C4-2B (cell line): ENCODE measurements around the gene ADAP1.
"Not testable (repeated sequence)": the region's sequence is repeated elsewhere in the genome, so short reads cannot be mapped to it uniquely, and the experiment has no call there.

Experiments used
- H3K27ac ChIP-seq: fragments of 450-650 bp; 2 replicates; pipeline ENCODE4 v1.5.1; 2017
- ZFX ChIP-seq: fragments of 450-650 bp; IDR thresholded peaks from 2 replicates; pipeline ENCODE4 v1.6.1; 2017
- TF ChIP-seq, protein P1 (sequence below): fragments of 450-650 bp; conservative IDR thresholded peaks from 2 replicates; pipeline ENCODE4 v1.5.1; 2017; ENCODE audit warnings: mild to moderate bottlenecking

The ADAP1 gene

DNA sequence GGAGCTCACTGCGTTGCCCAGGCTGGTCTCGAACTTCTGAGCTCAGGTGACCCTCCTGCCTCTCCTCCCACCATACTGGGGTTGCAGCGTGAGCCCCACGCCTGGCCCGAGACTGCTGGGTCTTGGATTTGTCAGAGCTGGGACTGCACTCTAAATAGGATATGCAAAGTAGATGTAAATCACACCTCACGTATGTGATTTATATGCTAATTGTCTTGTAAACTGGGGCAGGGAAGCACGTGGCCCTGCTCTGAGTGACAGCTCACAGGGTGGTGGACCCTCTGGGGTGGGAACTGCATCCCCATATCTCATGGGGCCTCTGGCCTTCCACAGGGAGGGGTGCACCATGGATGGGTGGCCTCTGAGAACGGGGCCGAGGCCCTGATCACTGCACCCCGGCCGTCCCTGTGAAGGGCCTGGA is 44.0 kb downstream of the ADAP1 start:
- H3K27ac ChIP-seq = no peak overlapping the region
- TF ChIP-seq, protein P1, sequence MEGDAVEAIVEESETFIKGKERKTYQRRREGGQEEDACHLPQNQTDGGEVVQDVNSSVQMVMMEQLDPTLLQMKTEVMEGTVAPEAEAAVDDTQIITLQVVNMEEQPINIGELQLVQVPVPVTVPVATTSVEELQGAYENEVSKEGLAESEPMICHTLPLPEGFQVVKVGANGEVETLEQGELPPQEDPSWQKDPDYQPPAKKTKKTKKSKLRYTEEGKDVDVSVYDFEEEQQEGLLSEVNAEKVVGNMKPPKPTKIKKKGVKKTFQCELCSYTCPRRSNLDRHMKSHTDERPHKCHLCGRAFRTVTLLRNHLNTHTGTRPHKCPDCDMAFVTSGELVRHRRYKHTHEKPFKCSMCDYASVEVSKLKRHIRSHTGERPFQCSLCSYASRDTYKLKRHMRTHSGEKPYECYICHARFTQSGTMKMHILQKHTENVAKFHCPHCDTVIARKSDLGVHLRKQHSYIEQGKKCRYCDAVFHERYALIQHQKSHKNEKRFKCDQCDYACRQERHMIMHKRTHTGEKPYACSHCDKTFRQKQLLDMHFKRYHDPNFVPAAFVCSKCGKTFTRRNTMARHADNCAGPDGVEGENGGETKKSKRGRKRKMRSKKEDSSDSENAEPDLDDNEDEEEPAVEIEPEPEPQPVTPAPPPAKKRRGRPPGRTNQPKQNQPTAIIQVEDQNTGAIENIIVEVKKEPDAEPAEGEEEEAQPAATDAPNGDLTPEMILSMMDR = no peak
- no peak for TF ChIP-seq ZFX

DNA sequence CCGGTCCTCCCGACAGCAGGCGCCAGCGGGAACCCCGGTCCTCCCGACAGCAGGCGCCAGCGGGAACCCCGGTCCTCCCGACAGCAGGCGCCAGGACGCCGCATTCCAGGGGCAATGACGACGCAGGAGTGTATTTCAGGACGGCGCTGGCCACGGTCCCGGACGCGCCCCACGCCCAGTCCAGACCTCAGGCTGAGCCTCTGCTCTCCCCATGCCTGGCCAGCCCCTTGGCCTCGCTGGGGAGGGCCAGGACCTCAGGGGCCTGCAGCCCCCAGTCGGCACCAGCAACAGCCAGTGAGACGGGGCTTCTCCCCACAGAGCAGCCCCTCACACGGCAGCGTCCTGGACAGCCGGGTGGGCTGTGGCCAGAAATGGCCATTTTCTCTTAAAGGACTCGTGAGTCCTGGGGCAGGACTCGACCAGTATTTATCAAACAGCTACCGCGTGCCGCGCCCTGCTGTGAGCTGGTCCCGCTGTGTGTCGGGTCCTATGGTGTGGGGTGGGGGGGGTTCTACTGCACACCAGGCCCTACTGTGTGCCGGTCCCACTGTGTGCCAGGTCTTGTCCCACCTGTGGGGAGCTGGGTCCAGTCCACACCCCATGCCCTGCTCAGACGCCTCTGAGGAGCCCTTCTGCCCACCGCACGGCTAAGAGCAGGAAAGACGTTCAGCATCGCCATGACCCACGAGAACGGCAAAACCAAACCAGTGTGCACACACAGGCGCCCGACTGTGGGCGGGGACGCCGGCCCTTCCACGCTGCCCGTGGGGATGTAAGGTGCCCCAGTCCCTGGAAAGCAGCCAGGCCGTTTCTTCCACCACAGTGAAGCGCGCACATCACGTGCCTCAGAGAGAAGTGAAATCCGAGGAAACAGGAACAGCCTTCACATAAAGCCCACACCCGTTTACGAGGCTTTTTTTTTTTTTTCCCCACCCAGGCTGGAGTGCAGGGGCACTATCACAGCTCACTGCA is 44.8 kb downstream of the ADAP1 start:
- TF ChIP-seq, protein P1 = peak; percentile 39; the same call in 1 of the 2 replicates
- TF ChIP-seq ZFX = no peak
- no peak overlapping the region for H3K27ac ChIP-seq

DNA sequence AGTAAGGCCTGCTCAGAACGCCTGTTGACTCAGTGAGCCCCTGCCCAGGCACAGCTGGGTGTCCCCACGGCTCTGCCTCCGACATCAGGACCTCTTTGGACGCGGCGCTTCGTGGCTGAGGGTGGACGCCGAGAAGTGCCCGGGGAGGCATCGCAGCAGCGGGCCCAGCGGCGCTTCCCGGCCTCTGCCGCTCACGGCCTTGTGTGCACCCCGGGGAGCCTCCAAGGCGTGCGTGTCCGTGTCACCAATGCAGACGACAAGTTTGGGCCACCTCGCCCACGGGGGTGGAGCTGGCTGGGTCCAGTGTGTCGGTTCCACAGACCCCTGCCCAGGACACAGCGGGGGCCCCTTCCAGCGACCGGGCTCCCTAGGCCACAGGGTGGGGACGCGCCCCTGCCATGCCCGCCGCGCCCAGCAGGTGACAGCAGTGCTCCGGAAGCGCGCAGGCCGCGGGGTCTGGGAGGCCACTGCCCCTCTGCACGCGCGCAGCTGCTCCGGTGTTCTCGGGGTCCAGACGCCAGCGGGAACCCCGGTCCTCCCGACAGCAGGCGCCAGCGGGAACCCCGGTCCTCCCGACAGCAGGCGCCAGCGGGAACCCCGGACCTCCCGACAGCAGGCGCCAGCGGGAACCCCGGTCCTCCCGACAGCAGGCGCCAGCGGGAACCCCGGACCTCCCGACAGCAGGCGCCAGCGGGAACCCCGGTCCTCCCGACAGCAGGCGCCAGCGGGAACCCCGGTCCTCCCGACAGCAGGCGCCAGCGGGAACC is 45.7 kb downstream of the ADAP1 start:
- TF ChIP-seq, protein P1 = peak; percentile 87
- H3K27ac ChIP-seq = not testable (repeated sequence)

DNA sequence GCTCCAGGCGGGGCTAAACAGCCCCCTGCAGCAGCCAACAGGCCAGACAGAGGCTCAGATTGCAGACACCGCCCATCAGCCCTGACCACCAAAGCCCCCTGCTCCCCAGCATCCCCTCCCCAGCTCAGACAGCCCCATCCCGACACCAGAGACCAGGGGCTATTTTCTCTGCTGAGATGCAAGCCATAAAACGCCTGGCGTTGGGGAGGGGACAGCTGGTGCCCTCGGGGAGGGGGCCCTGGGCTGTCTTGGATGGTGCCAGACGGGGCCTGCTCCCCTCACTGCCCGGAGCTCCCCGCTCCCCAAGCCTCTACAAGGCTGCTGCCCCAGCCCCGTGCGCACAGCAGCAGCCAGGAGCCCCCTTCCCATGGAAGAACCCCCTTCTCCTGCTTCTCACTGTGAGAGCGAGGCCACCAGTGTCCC is 46.3 kb downstream of the ADAP1 start:
- TF ChIP-seq ZFX = no peak
- TF ChIP-seq, protein P1 = no peak
- H3K27ac ChIP-seq = no peak overlapping the region

DNA sequence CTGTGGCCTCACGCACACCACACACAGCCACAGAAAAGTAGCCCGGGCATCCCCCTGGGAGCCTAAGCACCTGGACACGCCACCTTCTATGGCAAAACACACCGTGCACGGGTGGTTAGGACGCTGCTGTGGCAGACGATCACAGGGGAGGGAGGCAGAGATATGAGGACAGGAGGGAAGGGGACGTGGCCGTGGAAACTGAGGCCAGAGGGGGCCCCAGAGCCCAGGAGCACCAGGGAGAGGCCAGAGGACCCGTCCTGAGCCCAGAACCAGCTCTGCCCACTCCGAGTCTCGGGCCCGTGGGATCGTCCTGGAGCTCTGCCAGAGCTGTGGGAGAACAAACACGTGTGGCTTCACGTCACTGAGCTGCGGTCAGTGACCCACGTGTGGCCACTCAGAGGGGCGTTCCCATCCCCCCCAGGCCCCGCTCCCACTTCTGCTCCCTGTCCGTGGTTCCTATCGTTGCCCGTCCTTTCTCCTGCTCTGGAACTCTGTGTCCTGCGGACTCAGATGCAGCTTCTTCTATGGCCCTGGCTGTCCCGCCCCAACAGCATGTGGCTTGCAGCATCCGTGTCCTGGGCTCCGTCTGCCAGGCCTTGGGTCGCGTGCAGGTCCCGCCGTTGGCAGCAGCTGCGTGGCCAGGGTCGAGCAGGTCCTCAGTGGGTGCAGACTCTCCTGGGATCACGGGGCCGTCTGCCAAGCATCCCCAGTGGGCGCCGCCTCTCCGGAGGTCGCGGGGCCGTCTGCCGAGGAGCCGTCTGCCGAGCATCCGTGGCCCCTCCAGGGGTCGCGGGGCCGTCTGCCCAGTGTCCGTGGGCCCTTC is 47.1 kb downstream of the ADAP1 start:
- TF ChIP-seq, protein P1 = no peak
- TF ChIP-seq ZFX = no peak
- H3K27ac ChIP-seq = no peak overlapping the region

DNA sequence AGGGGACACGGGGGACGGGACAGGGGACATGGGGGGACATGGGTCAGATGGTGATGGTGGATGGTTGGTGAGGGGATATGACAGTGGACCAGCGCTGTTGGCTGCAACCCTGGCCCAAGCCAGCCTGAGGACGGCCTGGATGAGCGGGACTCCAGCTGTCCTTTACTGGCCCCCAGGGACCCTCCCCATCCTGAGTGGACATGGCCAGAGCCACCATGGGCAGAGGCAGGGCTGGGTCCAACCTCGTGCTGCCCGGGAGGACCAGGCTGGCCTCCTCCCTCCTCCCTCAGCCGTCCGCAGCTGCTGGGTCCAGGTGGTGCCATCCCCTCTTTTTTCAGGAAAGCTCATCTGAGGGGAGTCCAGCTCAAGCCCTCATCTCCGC is 47.7 kb downstream of the ADAP1 start:
- H3K27ac ChIP-seq = no peak overlapping the region
- TF ChIP-seq, protein P1 = no peak
- TF ChIP-seq ZFX = no peak
